H1 (cell line): ENCODE results near the gene METTL25B. TPM values are rescaled to one million over a fixed set of nuclear protein-coding genes. Genes with fewer than 3 reads are reported as not detected.

Experiments
- CTCF ChIA-PET: fragments of 300-600 bp; sonication (Branson Sonifier 250); formaldehyde crosslinking; loops from one replicate; lab custom pipeline; 2021; ENCODE audit not compliant: partially characterized antibody; lab: Charles Lee
- POLR2A ChIA-PET: fragments of 300-600 bp; sonication (Branson Sonifier 250); formaldehyde crosslinking; loops from one replicate; lab custom pipeline; 2021; ENCODE audit warnings: inconsistent platforms; ENCODE audit not compliant: partially characterized antibody; lab: Charles Lee
- DNase-seq, 2 experiments: peaks; one replicate each; pipeline versions ENCODE4 v3.0.0 to v3.0.0-alpha.2; 2010 to 2022; ENCODE audit warnings: low spot score in 2 of 2, low read depth in 1 of 2, mixed read lengths in 1 of 2
- FAIRE-seq: peaks from 2 replicates; lab custom pipeline; 2011; peaks lifted over from hg19 to GRCh38; lab: Jason Lieb, UNC
- H2AFZ ChIP-seq: 2 replicates; pipeline ENCODE4 v1.8.1; 2012; ENCODE audit warnings: low read length, inconsistent platforms
- H2AK5ac ChIP-seq: 2 replicates; pipeline ENCODE4 v1.6.1; 2013; ENCODE audit warnings: low read depth, low read length
- H2BK120ac ChIP-seq: replicated peaks from 2 replicates; pipeline ENCODE3; 2013; ENCODE audit warnings: low read depth, low read length, inconsistent platforms
- H2BK12ac ChIP-seq: 2 replicates; pipeline ENCODE4 v1.6.1; 2013; ENCODE audit warnings: low read depth, low read length
- H2BK15ac ChIP-seq: 2 replicates; pipeline ENCODE4 v1.6.1; 2013; ENCODE audit warnings: low read length
- H2BK20ac ChIP-seq: 2 replicates; pipeline ENCODE4 v1.6.1; 2013; ENCODE audit warnings: low read length
- H2BK5ac ChIP-seq: 2 replicates; pipeline ENCODE4 v1.6.1; 2013; ENCODE audit warnings: low read depth, low read length
- H3K14ac ChIP-seq: 2 replicates; pipeline ENCODE4 v1.6.1; 2013; ENCODE audit warnings: inconsistent platforms; ENCODE audit not compliant: insufficient read length
- H3K18ac ChIP-seq: 2 replicates; pipeline ENCODE4 v1.6.1; 2013; ENCODE audit warnings: low read length; ENCODE audit errors: extremely low read depth
- H3K23ac ChIP-seq: 2 replicates; pipeline ENCODE4 v1.6.1; 2013; ENCODE audit warnings: inconsistent platforms; ENCODE audit not compliant: insufficient read length
- H3K23me2 ChIP-seq: 2 replicates; pipeline ENCODE4 v1.6.1; 2013; ENCODE audit warnings: low read depth, low read length
- H3K27ac ChIP-seq: 2 replicates; pipeline ENCODE4 v1.6.1; 2011; ENCODE audit warnings: low read depth, low read length, inconsistent platforms
- H3K27me3 ChIP-seq, 4 experiments: replicated peaks in 1 of 4; 1 replicate in 1 of 4; 2 replicates in 3 of 4; pipeline versions ENCODE4 v1.6.1 to v1.8.1; 2011 to 2013; ENCODE audit warnings: low read length in 3 of 4, mild to moderate bottlenecking in 3 of 4, inconsistent platforms in 2 of 4, mixed read lengths in 2 of 4, moderate library complexity in 1 of 4; ENCODE audit not compliant: control insufficient read depth in 3 of 4, insufficient read depth in 3 of 4; ENCODE audit errors: extremely low read depth in 1 of 4
- H3K36me3 ChIP-seq, 4 experiments: 2 replicates each; pipeline versions ENCODE4 v1.6.1 to v1.8.1; 2011 to 2013; ENCODE audit warnings: mild to moderate bottlenecking in 4 of 4, low read length in 3 of 4, moderate library complexity in 2 of 4, control low read depth in 1 of 4, inconsistent platforms in 1 of 4; ENCODE audit not compliant: insufficient read depth in 4 of 4, control insufficient read depth in 2 of 4
- H3K4ac ChIP-seq: replicated peaks from 2 replicates; pipeline ENCODE3; 2013; ENCODE audit warnings: low read length, low read depth, mixed read lengths, inconsistent platforms; ENCODE audit not compliant: insufficient read length
- H3K4me1 ChIP-seq, 4 experiments: replicated peaks in 1 of 4; 1 replicate in 1 of 4; 2 replicates in 3 of 4; pipeline versions ENCODE4 v1.6.1 to v1.8.1; 2011 to 2013; ENCODE audit warnings: low read length in 3 of 4, inconsistent platforms in 2 of 4, mixed read lengths in 1 of 4; ENCODE audit not compliant: insufficient read depth in 4 of 4, control insufficient read depth in 3 of 4
- H3K4me2 ChIP-seq, 2 experiments: 2 replicates each; pipeline versions ENCODE4 v1.6.1 to v1.8.1; 2011 to 2013; ENCODE audit warnings: low read depth in 2 of 2, low read length in 2 of 2, control low read depth in 1 of 2, inconsistent platforms in 1 of 2, mild to moderate bottlenecking in 1 of 2; ENCODE audit not compliant: insufficient read depth in 1 of 2
- H3K4me3 ChIP-seq, 4 experiments: fragments of 200-600, 300-600 bp in 1 of 4; sonication (generic), shearing (Covaris generic), sonication (Bioruptor Twin) in 1 of 4; 2 replicates each; pipeline versions ENCODE4 v1.5.1 to v1.8.1; 2011 to 2016; ENCODE audit warnings: low read length in 4 of 4, low read depth in 3 of 4, control low read depth in 2 of 4, inconsistent platforms in 2 of 4, mild to moderate bottlenecking in 2 of 4, mixed read lengths in 1 of 4, moderate library complexity in 1 of 4; ENCODE audit not compliant: insufficient read depth in 2 of 4; ENCODE audit errors: extremely low read depth in 1 of 4
- H3K56ac ChIP-seq: replicated peaks from 2 replicates; pipeline ENCODE3; 2013; ENCODE audit warnings: low read depth, mild to moderate bottlenecking, mixed read lengths, low read length, inconsistent platforms; ENCODE audit not compliant: insufficient read length
- H3K79me1 ChIP-seq: 2 replicates; pipeline ENCODE4 v1.6.1; 2013; ENCODE audit warnings: low read depth, low read length, control low read depth
- H3K79me2 ChIP-seq, 2 experiments: 2 replicates each; pipeline versions ENCODE4 v1.6.1 to v1.8.1; 2012 to 2013; ENCODE audit warnings: low read length in 2 of 2, mild to moderate bottlenecking in 2 of 2, inconsistent platforms in 1 of 2; ENCODE audit not compliant: insufficient read depth in 2 of 2, control insufficient read depth in 1 of 2
- H3K9ac ChIP-seq, 4 experiments: replicated peaks in 1 of 4; 1 replicate in 1 of 4; 2 replicates in 3 of 4; pipeline versions ENCODE4 v1.6.1 to v1.8.1; 2011 to 2013; ENCODE audit warnings: low read depth in 3 of 4, low read length in 3 of 4, control low read depth in 2 of 4, mild to moderate bottlenecking in 2 of 4, moderate library complexity in 2 of 4, inconsistent platforms in 1 of 4; ENCODE audit errors: extremely low read depth in 1 of 4
- H3K9me3 ChIP-seq, 2 experiments: 2 replicates each; pipeline versions ENCODE4 v1.6.1 to v1.8.1; 2012 to 2013; ENCODE audit warnings: mild to moderate bottlenecking in 2 of 2, moderate library complexity in 2 of 2, control low read depth in 1 of 2, inconsistent platforms in 1 of 2, low read depth in 1 of 2, low read length in 1 of 2, mixed read lengths in 1 of 2; ENCODE audit not compliant: insufficient read depth in 2 of 2
- H4K20me1 ChIP-seq, 2 experiments: replicated peaks in 1 of 2; 2 replicates each; pipeline versions ENCODE3 to v1.8.1; 2011 to 2013; ENCODE audit warnings: inconsistent platforms in 2 of 2, low read length in 2 of 2, mild to moderate bottlenecking in 1 of 2; ENCODE audit not compliant: insufficient read depth in 2 of 2, control insufficient read depth in 1 of 2
- H4K5ac ChIP-seq: 2 replicates; pipeline ENCODE4 v1.6.1; 2013; ENCODE audit warnings: low read length, low read depth, mixed read lengths, inconsistent platforms; ENCODE audit not compliant: insufficient read length
- H4K8ac ChIP-seq: 2 replicates; pipeline ENCODE4 v1.8.0; 2013; ENCODE audit warnings: mild to moderate bottlenecking, moderate library complexity, low read length, inconsistent platforms; ENCODE audit not compliant: insufficient read depth; ENCODE audit errors: extremely low read depth
- H4K91ac ChIP-seq: replicated peaks from 2 replicates; pipeline ENCODE3; 2013; ENCODE audit warnings: low read length, mixed read lengths, inconsistent platforms; ENCODE audit not compliant: insufficient read length
- ASH2L ChIP-seq: fragments of 200-600, 300-600 bp; sonication (generic); IDR thresholded peaks from one replicate; pipeline ENCODE4 v1.7.1; 2017; ENCODE audit warnings: low read length
- ATF2 ChIP-seq: IDR thresholded peaks from 2 replicates; pipeline ENCODE4 v1.6.1; 2012; ENCODE audit warnings: low read length, inconsistent platforms
- HDAC6 ChIP-seq: IDR thresholded peaks from one replicate; pipeline ENCODE4 v1.7.1; 2012; ENCODE audit warnings: low read depth, mild to moderate bottlenecking, inconsistent platforms, low read length, moderate library complexity
- WGBS, 2 experiments: shearing (Covaris generic) in 1 of 2; methylation state at CpG; one replicate each; pipeline versions ENCODE4 v1.1.6 to v1.1.7; 2013 to 2015; ENCODE audit warnings: low lambda C conversion rate in 2 of 2, mixed read lengths in 2 of 2, inconsistent platforms in 1 of 2, low coverage in 1 of 2, missing lambda C conversion rate in 1 of 2; ENCODE audit not compliant: insufficient replicate concordance in 2 of 2, insufficient coverage in 1 of 2, insufficient read length in 1 of 2; ENCODE audit errors: extremely low coverage in 1 of 2, missing lambda C conversion rate in 1 of 2; 5-methylcytosine and 5-hydroxymethylcytosine counted together
- polyA plus RNA-seq, 7 experiments: library from polyadenylated mRNA; depleted of rRNA in 3 of 7; stranded (reverse) in 5 of 7; unstranded in 2 of 7; fragments of >200 nt in 5 of 7; fragments of 200-250 nt in 2 of 7; gene quantifications; 1 replicate in 5 of 7; 2 replicates in 1 of 7; 4 replicates in 1 of 7; pipeline versions ENCODE4 v1.2.1 to v1.2.3, GENCODE V29; 2011 to 2013; ENCODE audit warnings: missing spikeins in 2 of 7, mixed read lengths in 2 of 7
- total RNA-seq: library from RNA; stranded (reverse); fragmentation: NEBNext Ultra II Directional; extraction: Animal tissue kit (Norgen Biotek cat#: 25700); gene quantifications from 2 replicates; pipeline ENCODE4 v1.2.1, GENCODE V29; 2021

The METTL25B gene
- total and polyA plus RNA-seq, 2 of the 8 experiments (the other 6 are each of a cell fraction or from before 2014, with no cell fraction given) = 28.4 to 30.1 TPM

- DNase-seq = no peak
- Histone ChIP-seq H3K79me2 (no peaks in the 10 kb centered on the region), H3K56ac (no peak overlapping the region), H4K8ac (no peak overlapping the region), H2BK12ac (peak overlapping the region; percentile 78), H3K79me1 (no peaks in the 10 kb centered on the region), H3K27me3 (peaks cover 0 to 7% (median 0%) of the 10 kb centered on the region in 4 experiments; a peak in 2 of 7 replicates), H4K91ac (peak overlapping the region; percentile 49), H2BK120ac (peak overlapping the region; percentile 76), H3K9me3 (no peaks in the 10 kb centered on the region), H3K27ac (no peak overlapping the region), H4K20me1 (no peaks in the 10 kb centered on the region), H2AK5ac (peak overlapping the region; percentile 92; the same call in 1 of the 2 replicates), H3K4me2 (peak overlapping the region; percentile 14 to 72), H3K18ac (peak overlapping the region; percentile 99), H3K23ac (no peak overlapping the region), H4K5ac (no peak overlapping the region), H3K36me3 (no peaks in the 10 kb centered on the region), H3K9ac (0 out of 7 replicates have a peak overlapping the region, but pooled peaks of 1 of the 4 experiments have one; percentile 9), H2BK15ac (no peak overlapping the region; the same call in 1 of the 2 replicates), H3K23me2 (peaks cover 10% of the 10 kb centered on the region; the same call in 1 of the 2 replicates), H3K4ac (peak overlapping the region; percentile 91), H3K4me1 (peaks cover 24 to 51% (median 38%) of the 10 kb centered on the region in 4 experiments), H2BK5ac (peak overlapping the region; percentile 42; the same call in 1 of the 2 replicates), H2BK20ac (peak overlapping the region; percentile 87; the same call in 1 of the 2 replicates), H3K4me3 (peak overlapping the region in 2 of 4 experiments; percentile 2 to 52; a peak in 2 of 8 replicates), H3K14ac (no peak overlapping the region), H2AFZ (no peak overlapping the region)
- POLR2A ChIA-PET = interaction anchor here (1.3 to 13.9 kb wide), 11 partner anchors 16 to 168 kb away, joined by 3 to 530 read pairs (median 9); partner anchors contain the start of genes CRABP2, HDGF, INSRR and ISG20L2
- FAIRE-seq = no peak
- WGBS, 2 experiments = 72% methylated on average over 8 of the region's 8 CpGs; no CpG with 5 or more reads in 1 of the 2 experiments
- CTCF ChIA-PET = interaction anchor here (0.5 to 66.0 kb wide), 30 partner anchors 3 to 236 kb away, joined by 3 to 4284 read pairs (median 10); partner anchors contain the start of genes BCAN, CRABP2, HAPLN2 and INSRR
- TF ChIP-seq ASH2L (no peak), ATF2 (no peak), HDAC6 (no peak)
These were observed 37.6 kb upstream of the METTL25B start for GRCh38 chr1:156690675-156691036.
